ENCODE measurements around the gene PRM2. TPM values are rescaled to one million over a fixed set of nuclear protein-coding genes. Genes with fewer than 3 reads are reported as not detected.

The PRM2 gene
- total RNA-seq, 1 donor from 2014 or later = not detected

DNA sequence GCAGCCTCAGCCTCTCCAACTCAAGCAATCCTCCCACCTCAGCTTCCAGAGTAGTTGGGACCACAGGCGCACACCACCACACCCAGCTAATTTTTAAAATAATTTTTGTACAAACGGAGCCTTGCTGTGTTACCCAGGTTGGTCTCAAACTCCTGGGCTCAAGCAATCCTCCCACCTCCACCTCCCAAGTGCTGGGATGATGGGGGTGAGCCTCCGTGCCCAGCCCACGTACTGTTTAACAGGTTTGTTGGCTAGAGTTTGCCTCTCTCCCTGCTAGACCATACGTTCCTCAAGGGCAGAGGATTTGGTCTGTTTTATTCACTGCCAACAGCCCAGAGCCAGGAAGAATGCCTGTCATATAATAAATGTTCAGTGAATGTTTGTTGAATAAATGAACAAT lies 46.8 kb downstream of the PRM2 start:
- Mint-ChIP-seq H3K9me3 (no peaks in the 10 kb centered on the region), H3K4me1 (ENCODE audit: low read depth) (peaks cover 78% of the 10 kb centered on the region), H3K4me3 (no peak overlapping the region), H3K27me3 (ENCODE audit: insufficient read depth) (no peaks in the 10 kb centered on the region), H3K27ac (peak overlapping the region; percentile 8), H3K36me3 (ENCODE audit: low read depth) (no peaks in the 10 kb centered on the region)
- DNase-seq (ENCODE audit: low spot score) = no peak
- intact Hi-C loops (cut with micrococcal nuclease) = loop anchor here (5.0 to 10.0 kb wide), 2 partner anchors 355 to 688 kb away; partner anchors contain the start of genes CIITA and GSPT1

DNA sequence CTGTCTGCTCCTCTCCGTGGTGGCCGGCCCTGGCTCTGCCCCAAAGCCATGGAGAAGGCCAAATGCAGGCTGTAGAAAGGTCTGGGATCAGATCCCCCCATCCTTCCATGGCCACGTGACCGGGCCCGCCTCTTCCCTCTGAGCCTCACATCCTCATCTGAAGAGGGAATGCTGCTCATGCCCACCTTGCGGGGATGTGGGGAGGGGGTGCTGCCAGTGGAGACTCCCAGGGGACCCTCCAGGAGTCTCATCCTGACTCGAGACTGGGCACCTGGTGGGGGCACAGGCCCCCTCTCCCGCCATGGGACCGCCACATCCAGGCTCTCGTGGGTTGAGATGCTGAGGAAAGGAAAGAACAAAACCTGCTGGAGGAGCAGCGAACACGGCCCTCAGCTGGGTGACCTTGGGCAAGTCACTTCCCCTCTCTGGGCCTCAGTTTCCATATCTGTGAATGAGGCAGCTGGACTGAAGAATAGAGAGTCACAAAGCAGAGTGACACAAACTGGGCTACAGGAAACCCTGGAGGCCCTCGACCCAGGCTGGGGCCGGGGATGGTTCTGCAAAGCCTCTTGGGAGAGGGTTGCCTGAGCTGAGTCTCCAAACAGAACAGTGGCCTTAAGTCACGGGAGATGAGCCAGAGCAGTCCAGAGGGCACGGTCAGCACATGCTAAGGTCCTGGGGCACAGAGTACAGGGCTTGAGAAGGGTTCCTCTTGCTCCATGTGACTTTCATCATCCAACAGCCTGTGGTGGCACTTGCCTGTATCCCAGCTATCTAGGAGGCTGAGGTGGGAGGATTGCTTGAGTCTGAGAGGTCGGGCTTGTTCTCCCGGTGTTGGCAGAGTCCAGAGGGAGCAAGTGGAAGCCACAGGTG lies 50.4 kb downstream of the PRM2 start:
- H3K9me3 Mint-ChIP-seq = no peaks in the 10 kb centered on the region
- peaks cover 3% of the 10 kb centered on the region for H3K36me3 Mint-ChIP-seq (ENCODE audit: low read depth)
- peak overlapping the region; percentile 98 for H3K27ac Mint-ChIP-seq
- H3K4me3 Mint-ChIP-seq = peak overlapping the region; percentile 71
- DNase-seq (ENCODE audit: low spot score) = no peak
- H3K27me3 Mint-ChIP-seq (ENCODE audit: insufficient read depth) = no peaks in the 10 kb centered on the region
- intact Hi-C loops (cut with micrococcal nuclease) = loop anchor here (1.0 to 10.0 kb wide), 16 partner anchors 7 to 691 kb away; partner anchors contain the start of genes CIITA, GSPT1 and RMI2
- H3K4me1 Mint-ChIP-seq (ENCODE audit: low read depth) = peaks cover 65% of the 10 kb centered on the region

Other genes with a start within 250 kb of the PRM2 start
- gene SOCS1, start 20.3 kb downstream of the PRM2 start, total RNA-seq = 158 and 161 TPM in 2 replicates
- not detected in 2 replicates for gene TNP2, start 7.2 kb downstream of the PRM2 start, total RNA-seq
- not detected in 2 replicates for gene PRM3, start 2.9 kb downstream of the PRM2 start, total RNA-seq
- gene PRM1, start 4.8 kb upstream of the PRM2 start, total RNA-seq = not detected in 2 replicates
- 49.8 and 55.7 TPM in 2 replicates for gene RMI2, start 69.0 kb upstream of the PRM2 start, total RNA-seq